SK-N-SH (cell line): ENCODE data around the gene NUDT16. TPM values are rescaled to one million over a fixed set of nuclear protein-coding genes. Genes with fewer than 3 reads are reported as not detected.

Experiments used
- CTCF ChIA-PET: fragments of 300-600, 350-600 bp; formaldehyde crosslinking; extraction: SDS; loops from one replicate; lab custom pipeline; 2021; lab: Yijun Ruan, JAX
- POLR2A ChIA-PET: fragments of 350-600 bp; sonication (Branson Sonifier 250); formaldehyde crosslinking; extraction: SDS; loops from one replicate; lab custom pipeline; 2020; ENCODE audit warnings: antibody characterized with exemption, inconsistent platforms; lab: Yijun Ruan, JAX
- DNase-seq: peaks from one replicate; pipeline ENCODE4 v3.0.0; 2012
- H2AFZ ChIP-seq: fragments of 200-600 bp; sonication (generic); 2 replicates; pipeline ENCODE4 v1.8.1; 2016; ENCODE audit warnings: antibody characterized with exemption, mild to moderate bottlenecking, low read depth
- H3F3A ChIP-seq: fragments of 200-600 bp; sonication (generic); replicated peaks from 2 replicates; pipeline ENCODE3; 2016; ENCODE audit warnings: antibody characterized with exemption, mild to moderate bottlenecking; ENCODE audit not compliant: insufficient read depth
- H3K27ac ChIP-seq, 2 experiments: fragments of 200-500 bp in 1 of 2; fragments of 200-600 bp in 1 of 2; sonication (Bioruptor generic) in 1 of 2; sonication (generic), shearing (Covaris generic) in 1 of 2; 2 replicates each; pipeline versions ENCODE4 v1.5.1 to v1.6.1; 2014 to 2016; ENCODE audit warnings: low read depth in 2 of 2, inconsistent platforms in 1 of 2, low read length in 1 of 2, mild to moderate bottlenecking in 1 of 2, mixed read lengths in 1 of 2
- H3K27me3 ChIP-seq: fragments of 200-600 bp; sonication (generic), shearing (Covaris generic); 2 replicates; pipeline ENCODE4 v1.6.1; 2016; ENCODE audit warnings: mixed run types; ENCODE audit not compliant: insufficient read depth
- H3K36me3 ChIP-seq, 2 experiments: fragments of 200-500 bp in 1 of 2; fragments of 200-600 bp in 1 of 2; sonication (Bioruptor generic) in 1 of 2; sonication (generic) in 1 of 2; replicated peaks in 1 of 2; 2 replicates each; pipeline versions ENCODE3 to v1.5.1; 2014 to 2016; ENCODE audit warnings: low read length in 1 of 2, mild to moderate bottlenecking in 1 of 2; ENCODE audit not compliant: insufficient read depth in 2 of 2, control insufficient read depth in 1 of 2
- H3K4me1 ChIP-seq, 2 experiments: fragments of 200-500 bp in 1 of 2; fragments of 200-600 bp in 1 of 2; sonication (Bioruptor generic) in 1 of 2; sonication (generic), shearing (Covaris generic) in 1 of 2; 2 replicates each; pipeline versions ENCODE4 v1.5.1 to v1.6.1; 2014 to 2016; ENCODE audit warnings: low read depth in 1 of 2, low read length in 1 of 2, mixed run types in 1 of 2; ENCODE audit not compliant: insufficient read depth in 2 of 2, control insufficient read depth in 1 of 2
- H3K4me2 ChIP-seq: fragments of 200-600 bp; sonication (generic), shearing (Covaris generic); 2 replicates; pipeline ENCODE4 v1.6.1; 2017; ENCODE audit warnings: mixed run types
- H3K4me3 ChIP-seq, 2 experiments: fragments of 200-500 bp in 1 of 2; fragments of 200-600 bp in 1 of 2; sonication (Bioruptor generic) in 1 of 2; sonication (generic), shearing (Covaris generic) in 1 of 2; 2 replicates each; pipeline versions ENCODE4 v1.5.1 to v1.8.1; 2014 to 2016; ENCODE audit warnings: low read depth in 2 of 2, inconsistent platforms in 1 of 2, low read length in 1 of 2, mild to moderate bottlenecking in 1 of 2, mixed read lengths in 1 of 2, moderate library complexity in 1 of 2
- H3K79me2 ChIP-seq: fragments of 200-600 bp; sonication (generic); 2 replicates; pipeline ENCODE4 v1.8.1; 2017; ENCODE audit warnings: mild to moderate bottlenecking; ENCODE audit not compliant: insufficient read depth
- H3K9ac ChIP-seq: fragments of 200-600 bp; sonication (generic); 2 replicates; pipeline ENCODE4 v1.6.1; 2017; ENCODE audit warnings: mixed run types
- H3K9me2 ChIP-seq: fragments of 200-600 bp; sonication (generic); 2 replicates; pipeline ENCODE4 v1.6.1; 2017; ENCODE audit warnings: mixed run types
- H3K9me3 ChIP-seq: fragments of 200-600 bp; sonication (generic); 2 replicates; pipeline ENCODE4 v1.6.1; 2017; ENCODE audit warnings: mixed run types, mild to moderate bottlenecking, moderate library complexity
- H4K20me1 ChIP-seq: fragments of 200-600 bp; sonication (generic); 2 replicates; pipeline ENCODE4 v1.6.1; 2017; ENCODE audit warnings: mild to moderate bottlenecking, mixed run types; ENCODE audit not compliant: insufficient read depth
- CHD2 ChIP-seq: fragments of 150-350 bp; IDR thresholded peaks from 2 replicates; pipeline ENCODE4 v1.6.1; 2018; ENCODE audit warnings: low read length; ENCODE audit not compliant: partially characterized antibody
- CTCF ChIP-seq: fragments of 200-600 bp; sonication (generic); IDR thresholded peaks from 2 replicates; pipeline ENCODE4 v1.6.1; 2017; ENCODE audit warnings: antibody characterized with exemption, mild to moderate bottlenecking, moderate library complexity
- FOXJ3 ChIP-seq: sonication (generic); formaldehyde crosslinking; IDR thresholded peaks from 2 replicates; pipeline ENCODE4 v1.5.1; 2020; ENCODE audit warnings: mild to moderate bottlenecking, missing genetic modification reagents
- GABPA ChIP-seq: IDR thresholded peaks from 2 replicates; pipeline ENCODE4 v1.4.0; 2012; ENCODE audit warnings: low read depth, mild to moderate bottlenecking
- GATA2 ChIP-seq: sonication (generic); formaldehyde crosslinking; IDR thresholded peaks from 2 replicates; pipeline ENCODE4 v1.5.0; 2020; ENCODE audit warnings: mild to moderate bottlenecking, missing genetic modification reagents
- MEF2A ChIP-seq: IDR thresholded peaks from 2 replicates; pipeline ENCODE4 v1.4.0; 2012; ENCODE audit warnings: low read depth, borderline replicate concordance
- NRF1 ChIP-seq: IDR thresholded peaks from 2 replicates; pipeline ENCODE4 v1.6.1; 2012; ENCODE audit warnings: low read depth, mild to moderate bottlenecking, low read length
- POLR2AphosphoS5 ChIP-seq: IDR thresholded peaks from 2 replicates; pipeline ENCODE4 v1.6.1; 2012; ENCODE audit warnings: low read depth, low read length
- REST ChIP-seq: IDR thresholded peaks from 2 replicates; pipeline ENCODE4 v1.6.1; 2012; ENCODE audit warnings: mild to moderate bottlenecking, low read depth, low read length, moderate library complexity
- TAF1 ChIP-seq: IDR thresholded peaks from 2 replicates; pipeline ENCODE4 v1.6.1; 2012; ENCODE audit warnings: low read depth, mild to moderate bottlenecking, low read length, moderate library complexity, borderline replicate concordance
- TCF12 ChIP-seq: IDR thresholded peaks from 2 replicates; pipeline ENCODE4 v1.4.0; 2012
- TEAD4 ChIP-seq: IDR thresholded peaks from 2 replicates; pipeline ENCODE4 v1.4.0; 2012; ENCODE audit warnings: mild to moderate bottlenecking, borderline replicate concordance; ENCODE audit not compliant: insufficient read depth
- USF1 ChIP-seq: IDR thresholded peaks from 2 replicates; pipeline ENCODE4 v1.4.0; 2012; ENCODE audit warnings: low read depth, borderline replicate concordance
- YY1 ChIP-seq: IDR thresholded peaks from 2 replicates; pipeline ENCODE4 v1.4.0; 2012; ENCODE audit warnings: low read depth, mild to moderate bottlenecking
- ZBTB33 ChIP-seq: IDR thresholded peaks from 2 replicates; pipeline ENCODE4 v1.4.0; 2012; ENCODE audit warnings: low read depth, borderline replicate concordance
- WGBS: methylation state at CpG from one replicate; pipeline ENCODE4 v1.1.6; 2017; ENCODE audit warnings: low lambda C conversion rate; 5-methylcytosine and 5-hydroxymethylcytosine counted together
- polyA plus RNA-seq, 3 experiments: library from polyadenylated mRNA; depleted of rRNA; stranded (reverse); fragments of >200 nt; gene quantifications; 2 replicates each; pipeline ENCODE4 v1.2.3, GENCODE V29; 2012

Gene NUDT16
- polyA plus RNA-seq, 1 of the 3 experiments (the other 2 are of a cell fraction): 8.2 TPM

- TF ChIP-seq FOXJ3 (no peak), GABPA (no peak), GATA2 (CRISPR knock-in tag) (no peak), TEAD4 (no peak), CTCF (no peak), ZBTB33 (no peak), POLR2AphosphoS5 (no peak), USF1 (no peak)
Observed at GRCh38 chr3:131361464-131362421, 19.8 kb upstream of the NUDT16 start (continued).

GRCh38 chr3:131363275-131363674, 18.3 kb upstream of the NUDT16 start:
- Histone ChIP-seq H3K27me3 (no peaks in the 10 kb centered on the region), H3K36me3 (no peaks in the 10 kb centered on the region), H3F3A (no peaks in the 10 kb centered on the region), H3K9me2 (no peaks in the 10 kb centered on the region), H4K20me1 (no peaks in the 10 kb centered on the region), H3K27ac (no peak overlapping the region), H3K79me2 (no peaks in the 10 kb centered on the region), H2AFZ (no peak overlapping the region), H3K4me1 (no peaks in the 10 kb centered on the region), H3K9ac (no peak overlapping the region), H3K4me3 (no peak overlapping the region), H3K4me2 (no peak overlapping the region), H3K9me3 (no peaks in the 10 kb centered on the region)
- WGBS: 58% methylated on average over 3 of the region's 3 CpGs
- no peak for DNase-seq
- ChIA-PET CTCF (no interaction called here), POLR2A (interaction anchor here (1.4 kb wide), 1 partner anchor 10 kb away, joined by 3 read pairs; no protein-coding TSS in a partner anchor)
- TF ChIP-seq TAF1 (no peak), YY1 (no peak), REST (no peak), MEF2A (no peak), CHD2 (no peak), GATA2 (CRISPR knock-in tag) (no peak), TCF12 (no peak), NRF1 (no peak)
